Sigmoid colon (tissue), 4 donors: ENCODE data around the gene LRRTM4.

Source experiments
- CTCF ChIP-seq, 4 experiments: fragments of 450-650 bp in 3 of 4; fragments of 200-600 bp in 1 of 4; IDR thresholded peaks; one replicate each; pipeline ENCODE4 v1.5.1; 2016 to 2019; ENCODE audit warnings: antibody characterized with exemption in 4 of 4, mild to moderate bottlenecking in 3 of 4, moderate library complexity in 2 of 4
- EP300 ChIP-seq, 4 donors: sonication (generic); formaldehyde crosslinking; IDR thresholded peaks; one replicate each; pipeline ENCODE4 v1.6.1; 2017; ENCODE audit warnings: antibody characterized with exemption in 4 of 4
- POLR2A ChIP-seq, 2 donors: fragments of 450-650 bp; IDR thresholded peaks; one replicate each; pipeline ENCODE4 v1.6.1; 2016; ENCODE audit warnings: antibody characterized with exemption in 2 of 2, mild to moderate bottlenecking in 2 of 2, moderate library complexity in 2 of 2
- POLR2AphosphoS5 ChIP-seq, 4 donors: sonication (generic); formaldehyde crosslinking; IDR thresholded peaks; one replicate each; pipeline ENCODE4 v1.6.1; 2017; ENCODE audit warnings: antibody characterized with exemption in 4 of 4

GRCh38 chr2:77104554-77104953, 417.6 kb downstream of the LRRTM4 start:
- TF ChIP-seq POLR2A (IDR thresholded peaks at IDR 0.05) = no peak
- TF ChIP-seq CTCF (IDR thresholded peaks at IDR 0.05) = no peak
- no peak for TF ChIP-seq POLR2AphosphoS5 (IDR thresholded peaks at IDR 0.05)
- TF ChIP-seq EP300 (IDR thresholded peaks at IDR 0.05) = no peak
